ENCODE results near the gene KLHL29.

GRCh38 chr2:23689891-23690290 lies 304.9 kb downstream of the KLHL29 start:
- TF ChIP-seq POLR2A (IDR thresholded peaks at IDR 0.05), result no peak
- no peak for TF ChIP-seq CTCF (IDR thresholded peaks at IDR 0.05)
